ENCODE results near the gene PTPN12. TPM values are rescaled to one million over a fixed set of nuclear protein-coding genes. Genes with fewer than 3 reads are reported as not detected.

The PTPN12 gene
- total RNA-seq, 1 experiment from 2014 or later, result 118 TPM

- H3K79me2 ChIP-seq (ENCODE audit: low read depth), result no peaks in the 10 kb centered on the region
- H3K4me1 ChIP-seq (replicated peaks; ENCODE audit: insufficient read depth), result no peaks in the 10 kb centered on the region
- ChIA-PET CTCF (no interaction called here), POLR2A (ENCODE audit: unreplicated experiment) (no interaction called here)
- no peaks in the 10 kb centered on the region for H3K27me3 ChIP-seq (ENCODE audit: insufficient read depth, low read depth)
- DNase-seq, result no peak
- intact Hi-C loops (cut with micrococcal nuclease; ENCODE audit: unreplicated experiment), result no loop called here
- no peak overlapping the region for H2AFZ ChIP-seq
- peaks cover 4% of the 10 kb centered on the region; the same call in 1 of the 2 replicates for H3K36me3 ChIP-seq (ENCODE audit: low read depth)
- TF ChIP-seq CTCF (conservative IDR thresholded peaks at IDR 0.05), result no peak
- no peak overlapping the region for H3K4me2 ChIP-seq
- H3K9me2 ChIP-seq (ENCODE audit: insufficient read depth), result no peaks in the 10 kb centered on the region
- no peak overlapping the region for H3K27ac ChIP-seq
- no peaks in the 10 kb centered on the region for H3K9me3 ChIP-seq (ENCODE audit: insufficient read depth, low read depth)
- BruUV-seq (replicated peaks), result no TSS peak
- peaks cover 5% of the 10 kb centered on the region; the same call in 1 of the 2 replicates for H3F3A ChIP-seq (ENCODE audit: insufficient read depth, low read depth)
- no peaks in the 10 kb centered on the region for H4K20me1 ChIP-seq (ENCODE audit: insufficient read depth)
- H3K4me3 ChIP-seq, result no peak overlapping the region
Measured at GRCh38 chr7:77662869-77663268, 125.8 kb downstream of the PTPN12 start.

GRCh38 chr7:77664715-77665114, 127.6 kb downstream of the PTPN12 start:
- Histone ChIP-seq H3K9me3 (ENCODE audit: insufficient read depth, low read depth) (no peaks in the 10 kb centered on the region), H3K4me3 (no peak overlapping the region), H3K9me2 (ENCODE audit: insufficient read depth) (no peaks in the 10 kb centered on the region), H3K4me2 (no peak overlapping the region), H4K20me1 (ENCODE audit: insufficient read depth) (no peaks in the 10 kb centered on the region), H3F3A (ENCODE audit: insufficient read depth, low read depth) (no peaks in the 10 kb centered on the region), H3K36me3 (ENCODE audit: low read depth) (peaks cover 4% of the 10 kb centered on the region; the same call in 1 of the 2 replicates), H3K79me2 (ENCODE audit: low read depth) (no peaks in the 10 kb centered on the region), H3K4me1 (replicated peaks; ENCODE audit: insufficient read depth) (no peaks in the 10 kb centered on the region), H3K27me3 (ENCODE audit: insufficient read depth, low read depth) (no peaks in the 10 kb centered on the region), H3K27ac (no peak overlapping the region), H2AFZ (no peak overlapping the region)
- intact Hi-C loops (cut with micrococcal nuclease; ENCODE audit: unreplicated experiment), result no loop called here
- DNase-seq, result no peak
- POLR2A ChIA-PET (ENCODE audit: unreplicated experiment), result no interaction called here
- no TSS peak for BruUV-seq (replicated peaks)
- TF ChIP-seq EZH2 (IDR thresholded peaks at IDR 0.05; ENCODE audit: low read depth), result no peak
- no peak for TF ChIP-seq CTCF (conservative IDR thresholded peaks at IDR 0.05)
- CTCF ChIA-PET, result no interaction called here

GRCh38 chr7:77665161-77665560, 128.1 kb downstream of the PTPN12 start:
- H2AFZ ChIP-seq, result no peak overlapping the region
- H3K4me1 ChIP-seq (replicated peaks; ENCODE audit: insufficient read depth), result no peaks in the 10 kb centered on the region
- no peak for DNase-seq
- H3K9me2 ChIP-seq (ENCODE audit: insufficient read depth), result no peaks in the 10 kb centered on the region
- CTCF ChIA-PET, result no interaction called here
- no peaks in the 10 kb centered on the region for H3F3A ChIP-seq (ENCODE audit: insufficient read depth, low read depth)
- H3K36me3 ChIP-seq (ENCODE audit: low read depth), result peaks cover 4% of the 10 kb centered on the region; the same call in 1 of the 2 replicates
- no peaks in the 10 kb centered on the region for H4K20me1 ChIP-seq (ENCODE audit: insufficient read depth)
- intact Hi-C loops (cut with micrococcal nuclease; ENCODE audit: unreplicated experiment), result no loop called here
- no peaks in the 10 kb centered on the region for H3K27me3 ChIP-seq (ENCODE audit: insufficient read depth, low read depth)
- H3K4me3 ChIP-seq, result no peak overlapping the region
- no peaks in the 10 kb centered on the region for H3K9me3 ChIP-seq (ENCODE audit: insufficient read depth, low read depth)
- TF ChIP-seq CTCF (conservative IDR thresholded peaks at IDR 0.05) (no peak), EZH2 (IDR thresholded peaks at IDR 0.05; ENCODE audit: low read depth) (no peak)
- no peak overlapping the region for H3K27ac ChIP-seq
- BruUV-seq (replicated peaks), result no TSS peak
- H3K4me2 ChIP-seq, result no peak overlapping the region
- H3K79me2 ChIP-seq (ENCODE audit: low read depth), result no peaks in the 10 kb centered on the region
- POLR2A ChIA-PET (ENCODE audit: unreplicated experiment), result no interaction called here

Data from PC-9 (cell line).